Right lobe of liver (tissue), 6 donors: ENCODE measurements around the gene KHNYN. TPM values are rescaled to one million over a fixed set of nuclear protein-coding genes. Genes with fewer than 3 reads are reported as not detected.

Experiments used
- ATAC-seq, 4 donors: fragments of 200-7000 bp; cut with Tn5 transposase; one replicate each; pipeline ENCODE4 v1.9.1; 2020; ENCODE audit warnings: mild to moderate bottlenecking in 4 of 4, moderate library complexity in 4 of 4
- DNase-seq, 3 donors: peaks; one replicate each; pipeline ENCODE4 v3.0.0-alpha.2; 2020
- H3K27ac ChIP-seq, 3 donors: fragments of 200-600 bp; one replicate each; pipeline ENCODE4 v1.8.0; 2022
- H3K27me3 ChIP-seq, 2 donors: fragments of 200-600 bp; one replicate each; pipeline ENCODE4 v1.8.0; 2022
- H3K36me3 ChIP-seq, 4 donors: fragments of 200-600 bp; sonication (generic) in 1 of 4; one replicate each; pipeline versions ENCODE4 v1.5.1 to v1.8.0; 2017 to 2022; ENCODE audit warnings: control low read depth in 1 of 4
- H3K4me1 ChIP-seq, 4 donors: fragments of 200-600 bp; sonication (generic) in 1 of 4; one replicate each; pipeline versions ENCODE4 v1.5.1 to v1.8.0; 2017 to 2022; ENCODE audit warnings: control low read depth in 1 of 4
- H3K4me3 ChIP-seq, 3 donors: fragments of 200-600 bp; one replicate each; pipeline ENCODE4 v1.8.0; 2022
- H3K9me3 ChIP-seq, 4 donors: fragments of 200-600 bp; sonication (generic) in 1 of 4; one replicate each; pipeline versions ENCODE4 v1.5.1 to v1.8.0; 2017 to 2022; ENCODE audit warnings: control low read depth in 1 of 4
- POLR2A ChIP-seq: fragments of 450-650 bp; IDR thresholded peaks from one replicate; pipeline ENCODE4 v1.6.1; 2017; ENCODE audit warnings: antibody characterized with exemption, mild to moderate bottlenecking
- WGBS: methylation state at CpG from one replicate; pipeline ENCODE4 v1.1.6; 2018; ENCODE audit warnings: low coverage, low lambda C conversion rate; ENCODE audit not compliant: insufficient coverage; ENCODE audit errors: missing lambda C conversion rate; 5-methylcytosine and 5-hydroxymethylcytosine counted together
- intact Hi-C, 2 donors: fragments of 100-400 bp; cut with DNase I; formaldehyde crosslinking; loops; one replicate each; pipeline versions ENCODE4 v1.11.2 to v1.14.1; 2022
- total RNA-seq, 6 experiments: library from RNA; depleted of rRNA in 2 of 6; stranded (reverse); fragments of >200 nt in 2 of 6; fragmentation: NEBNext Ultra II Directional in 3 of 6; extraction: Animal tissue kit (Norgen Biotek cat#: 25700) in 3 of 6; gene quantifications; one replicate each; pipeline versions ENCODE4 v1.1.0 to v1.2.4, GENCODE V29; 2016 to 2023
- TF ChIP-seq, protein P1 (sequence below), 4 donors: fragments of 200-600 bp in 3 of 4; fragments of 450-650 bp in 1 of 4; IDR thresholded peaks; one replicate each; pipeline versions ENCODE4 v1.5.1 to v1.8.0; 2016 to 2022; ENCODE audit warnings: antibody characterized with exemption in 4 of 4, mild to moderate bottlenecking in 2 of 4
- donor health status: DM: no; HTN: yes; CAD: no.
- donor health status: DM: no; HTN: no; CAD: no.
- donor health status: DM: no; HTN: no; CAD: no.
- donor health status: DM: no; HTN: yes; CAD: no.
- donor health status: DM: no; HTN: yes; CAD: no.

Gene KHNYN
- total RNA-seq, 6 experiments from 2014 or later: 19.6 to 24.9 (median 21.4) TPM

DNA sequence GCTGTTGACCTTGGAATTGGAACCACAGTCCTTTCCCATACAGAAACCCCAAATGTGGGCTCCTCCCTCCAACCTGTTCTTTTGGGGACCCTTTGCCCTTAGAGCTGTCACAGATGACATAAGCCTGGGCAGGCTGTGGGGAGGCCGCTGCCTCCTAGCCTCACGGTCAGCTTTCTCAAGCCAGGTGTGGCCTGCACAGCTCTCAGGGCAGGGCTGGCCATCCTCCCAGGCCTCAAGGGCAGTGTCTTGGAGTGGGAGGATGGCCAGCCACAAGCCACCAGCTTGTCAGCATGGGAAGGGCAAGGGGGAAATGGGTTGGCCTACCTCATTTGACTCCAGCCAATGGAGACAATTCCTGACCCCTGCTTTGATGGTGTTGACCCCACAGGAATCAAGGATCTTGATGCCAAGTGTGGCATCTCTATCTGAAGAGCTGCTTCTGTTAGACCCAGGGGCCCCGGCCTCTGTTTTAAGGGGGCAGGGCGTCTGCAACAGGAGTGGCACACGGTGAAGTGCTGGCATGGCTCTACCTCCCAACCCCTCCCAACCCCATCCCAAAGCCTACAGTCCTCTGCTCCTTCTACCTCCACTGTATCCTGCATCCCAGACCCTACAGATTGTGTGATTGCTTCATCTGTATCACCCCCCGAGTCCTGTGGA, 11.8 kb upstream of the KHNYN start:
- TF ChIP-seq, protein P1, sequence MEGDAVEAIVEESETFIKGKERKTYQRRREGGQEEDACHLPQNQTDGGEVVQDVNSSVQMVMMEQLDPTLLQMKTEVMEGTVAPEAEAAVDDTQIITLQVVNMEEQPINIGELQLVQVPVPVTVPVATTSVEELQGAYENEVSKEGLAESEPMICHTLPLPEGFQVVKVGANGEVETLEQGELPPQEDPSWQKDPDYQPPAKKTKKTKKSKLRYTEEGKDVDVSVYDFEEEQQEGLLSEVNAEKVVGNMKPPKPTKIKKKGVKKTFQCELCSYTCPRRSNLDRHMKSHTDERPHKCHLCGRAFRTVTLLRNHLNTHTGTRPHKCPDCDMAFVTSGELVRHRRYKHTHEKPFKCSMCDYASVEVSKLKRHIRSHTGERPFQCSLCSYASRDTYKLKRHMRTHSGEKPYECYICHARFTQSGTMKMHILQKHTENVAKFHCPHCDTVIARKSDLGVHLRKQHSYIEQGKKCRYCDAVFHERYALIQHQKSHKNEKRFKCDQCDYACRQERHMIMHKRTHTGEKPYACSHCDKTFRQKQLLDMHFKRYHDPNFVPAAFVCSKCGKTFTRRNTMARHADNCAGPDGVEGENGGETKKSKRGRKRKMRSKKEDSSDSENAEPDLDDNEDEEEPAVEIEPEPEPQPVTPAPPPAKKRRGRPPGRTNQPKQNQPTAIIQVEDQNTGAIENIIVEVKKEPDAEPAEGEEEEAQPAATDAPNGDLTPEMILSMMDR (IDR thresholded peaks at IDR 0.05): no peak
- TF ChIP-seq POLR2A: no peak
- no peak for DNase-seq
- Histone ChIP-seq H3K4me3 (no peak overlapping the region), H3K36me3 (no peaks in the 10 kb centered on the region), H3K9me3 (no peaks in the 10 kb centered on the region), H3K27me3 (no peaks in the 10 kb centered on the region), H3K27ac (peak overlapping the region in 1 of 3 donors; percentile 16), H3K4me1 (peaks cover 0 to 10% (median 4%) of the 10 kb centered on the region in 4 donors)
- peak in 1 of 4 donors; percentile 4 for ATAC-seq
- intact Hi-C loops: no loop called here
- WGBS: 50% methylated on average over 1 of the region's 6 CpGs

DNA sequence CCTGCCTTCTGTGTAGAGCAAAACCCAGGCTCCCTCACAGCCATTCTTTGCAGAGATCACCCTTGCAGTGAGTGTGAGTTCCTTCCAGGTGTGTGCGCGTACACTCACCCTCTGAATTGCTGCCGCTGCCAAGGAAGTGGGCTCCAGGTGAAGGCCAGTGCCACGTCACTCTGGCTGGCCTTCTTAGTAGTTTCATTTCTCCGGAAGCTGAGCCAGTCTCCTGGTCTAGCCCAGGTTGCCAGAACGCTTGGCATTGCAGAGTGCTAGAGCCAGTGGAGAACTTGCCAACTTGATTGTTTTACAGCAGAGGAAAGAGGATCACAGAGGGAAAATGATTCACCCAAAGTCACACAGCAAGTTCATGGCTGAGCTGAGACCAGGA, 11.3 kb upstream of the KHNYN start:
- WGBS: 23% methylated on average over 6 of the region's 6 CpGs
- no peaks in the 10 kb centered on the region for H3K27me3 ChIP-seq
- peaks cover 0 to 10% (median 4%) of the 10 kb centered on the region in 4 donors for H3K4me1 ChIP-seq
- H3K27ac ChIP-seq: peak overlapping the region in 1 of 3 donors; percentile 16
- peak; percentile 75 to 92 (median 86) for ATAC-seq
- no peaks in the 10 kb centered on the region for H3K36me3 ChIP-seq
- TF ChIP-seq, protein P1 (IDR thresholded peaks at IDR 0.05): no peak
- TF ChIP-seq POLR2A: no peak
- intact Hi-C loops: no loop called here
- DNase-seq: peak in 2 of 3 donors; percentile 55 to 79
- no peak overlapping the region for H3K4me3 ChIP-seq
- H3K9me3 ChIP-seq: no peaks in the 10 kb centered on the region

DNA sequence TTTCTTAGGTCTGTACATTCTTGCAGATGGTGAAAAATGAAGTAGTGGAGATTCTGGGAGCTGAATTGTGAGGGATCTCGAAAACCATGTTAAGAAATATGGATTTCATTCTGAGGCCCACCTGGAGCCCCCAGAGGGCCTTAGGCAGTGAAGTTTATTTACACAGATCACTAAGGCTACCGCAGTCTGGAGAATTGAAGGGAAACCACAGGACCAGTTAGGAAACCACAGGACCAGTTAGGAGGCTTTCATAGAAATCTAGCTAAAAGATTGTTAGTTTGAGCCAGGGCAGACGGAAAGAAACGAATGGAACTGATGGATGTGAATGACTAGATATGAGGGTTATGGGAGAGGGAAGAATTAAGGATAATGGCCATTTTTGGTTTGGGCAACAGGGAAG, 7.5 kb upstream of the KHNYN start:
- WGBS: 66% methylated on average over 4 of the region's 4 CpGs
- Histone ChIP-seq H3K9me3 (no peaks in the 10 kb centered on the region), H3K4me3 (no peak overlapping the region), H3K27ac (no peak overlapping the region), H3K4me1 (peaks cover 0 to 42% (median 16%) of the 10 kb centered on the region in 4 donors), H3K27me3 (no peaks in the 10 kb centered on the region), H3K36me3 (no peaks in the 10 kb centered on the region)
- DNase-seq (no peak), ATAC-seq (no peak)
- intact Hi-C loops: no loop called here
- TF ChIP-seq, protein P1 (IDR thresholded peaks at IDR 0.05): no peak
- TF ChIP-seq POLR2A: no peak

DNA sequence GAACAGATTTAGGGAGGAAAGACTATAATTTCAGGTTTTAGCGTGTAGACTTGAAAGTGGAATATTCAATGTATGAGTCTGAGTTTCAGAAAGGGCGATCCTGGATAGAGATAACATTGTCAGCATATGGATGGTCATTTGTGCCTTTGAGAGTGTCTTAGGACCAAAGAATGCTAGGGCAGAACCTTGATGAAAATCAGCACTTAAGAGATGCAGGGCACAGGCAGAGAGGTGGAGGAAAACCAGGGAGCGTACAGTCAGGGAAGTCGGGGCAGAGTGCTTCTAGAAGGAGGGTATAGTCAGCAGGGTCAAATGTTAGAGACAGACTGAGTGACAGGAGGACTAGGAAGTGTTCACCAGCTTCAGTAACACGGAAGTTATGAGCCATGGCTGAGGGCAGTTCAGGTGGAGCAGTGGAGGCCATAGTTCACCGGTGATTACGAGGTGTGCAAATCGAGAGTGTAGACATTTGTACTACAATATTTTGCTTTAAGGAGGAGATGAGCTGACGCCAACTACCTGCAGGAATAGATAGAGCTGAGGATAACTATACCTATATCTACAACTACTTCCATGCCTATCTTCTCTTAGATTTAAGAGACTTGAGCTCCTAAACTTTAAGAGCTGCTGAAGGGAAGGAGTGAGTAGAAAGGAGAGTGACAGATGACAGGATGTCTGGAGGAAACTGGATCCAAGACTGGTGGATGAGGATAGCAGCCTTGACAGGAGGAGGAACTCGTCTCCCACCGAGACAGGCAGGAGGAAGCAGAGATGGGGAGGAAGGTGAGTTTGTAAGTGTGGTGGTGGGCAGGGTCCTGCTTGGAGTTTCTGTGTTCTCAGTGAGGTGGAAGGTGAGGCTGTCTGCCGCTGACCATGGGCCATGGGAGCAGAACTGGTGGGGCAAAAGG, 6.8 kb upstream of the KHNYN start:
- 44% methylated on average over 12 of the region's 12 CpGs for WGBS
- Histone ChIP-seq H3K27ac (no peak overlapping the region), H3K36me3 (no peaks in the 10 kb centered on the region), H3K4me3 (no peak overlapping the region), H3K27me3 (no peaks in the 10 kb centered on the region), H3K9me3 (no peaks in the 10 kb centered on the region), H3K4me1 (peaks cover 0 to 48% (median 20%) of the 10 kb centered on the region in 4 donors)
- peak in 1 of 4 donors; percentile 41 for ATAC-seq
- no peak for DNase-seq
- TF ChIP-seq, protein P1 (IDR thresholded peaks at IDR 0.05): no peak
- no peak for TF ChIP-seq POLR2A
- intact Hi-C loops: no loop called here
